ENCODE results near the gene FZD2.
"Not testable (repeated sequence)": the region's sequence is repeated elsewhere in the genome, so short reads cannot be mapped to it uniquely, and the experiment has no call there.

Gene FZD2

DNA sequence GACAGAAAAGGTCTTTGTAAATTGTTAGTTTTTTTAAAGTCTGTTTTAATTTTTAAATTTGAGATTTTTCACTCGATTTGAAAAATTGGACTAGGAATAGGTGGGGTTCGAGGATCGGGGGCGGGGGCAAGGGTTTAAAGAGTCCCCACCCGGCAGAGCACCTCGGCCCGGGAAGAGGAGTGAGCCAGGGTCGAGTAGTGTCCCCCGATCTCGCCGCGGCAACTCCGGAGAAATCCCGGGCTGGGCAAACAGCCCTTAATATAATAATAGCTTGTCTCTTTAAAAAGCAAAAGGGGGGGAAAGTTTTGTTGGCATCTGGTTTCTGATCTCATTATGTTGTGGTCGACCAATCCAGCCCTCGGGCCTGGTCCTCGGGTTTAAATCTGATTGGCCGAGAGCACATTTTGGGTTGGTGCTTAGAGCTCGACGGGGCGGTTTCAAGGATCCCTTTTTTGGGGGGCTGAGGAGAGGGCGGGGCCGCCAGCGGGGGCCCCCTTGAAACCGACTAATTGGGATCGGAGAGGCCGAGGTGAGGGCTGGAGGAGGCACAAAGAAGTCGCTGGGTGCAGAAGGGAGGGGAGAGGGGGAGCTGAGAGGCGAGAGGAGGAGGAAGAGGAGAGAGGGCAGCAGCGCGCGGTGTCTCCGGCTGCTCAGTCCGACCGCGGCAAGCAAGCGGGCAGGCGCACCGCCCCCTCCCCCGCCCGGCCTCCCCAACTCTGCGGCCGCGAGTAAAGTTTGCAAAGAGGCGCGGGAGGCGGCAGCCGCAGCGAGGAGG lies at the start of gene FZD2:
Gene FZD2, plus strand, starts transcription at position 653 of the 775 bp plus-strand sequence. CDS start 205 bp downstream, outside the sequence.
- DNase-seq: peak; percentile 53

DNA sequence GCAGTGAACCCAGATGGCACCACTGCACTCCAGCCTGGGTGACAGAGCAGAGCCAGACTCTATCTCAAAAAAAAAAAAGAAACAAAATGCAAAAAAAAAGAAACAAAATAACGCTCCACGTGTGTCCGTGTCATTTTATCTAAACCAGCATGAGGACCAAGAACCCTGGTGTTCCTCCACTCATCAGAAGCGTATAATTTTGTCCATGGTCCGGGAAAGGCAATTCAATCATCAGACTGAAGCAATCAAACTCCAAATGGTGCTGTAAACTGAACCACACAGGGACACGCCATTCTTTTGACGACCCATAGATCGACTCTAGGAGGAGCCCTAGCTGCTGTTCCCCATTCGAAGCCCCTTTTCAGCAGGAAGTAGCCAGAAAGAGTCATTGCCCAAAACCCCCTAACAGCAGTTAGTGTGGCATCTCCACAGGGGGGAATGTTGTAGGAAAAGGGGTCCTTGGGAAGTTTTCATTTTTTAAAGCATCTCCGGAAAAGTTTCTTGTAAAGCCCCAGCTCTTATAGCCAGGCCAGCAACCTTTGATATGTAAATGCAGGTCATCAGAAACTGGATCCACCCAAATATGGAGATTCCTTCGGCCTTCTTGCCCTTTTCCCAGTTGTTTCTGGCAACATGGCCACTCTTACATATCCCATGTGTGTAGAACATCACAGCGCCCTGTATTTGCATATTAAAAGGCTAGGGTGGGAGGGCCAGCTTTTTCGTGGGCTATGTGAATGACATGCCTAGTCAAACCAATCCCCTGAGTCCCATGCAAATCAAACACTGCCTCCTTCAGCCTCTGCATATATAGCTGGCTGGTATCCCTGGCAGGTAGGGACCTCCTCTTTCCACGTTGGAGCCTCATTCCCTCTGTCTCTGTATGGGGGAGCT lies 45.8 kb upstream of the FZD2 start:
- DNase-seq: not testable (repeated sequence)

DNA sequence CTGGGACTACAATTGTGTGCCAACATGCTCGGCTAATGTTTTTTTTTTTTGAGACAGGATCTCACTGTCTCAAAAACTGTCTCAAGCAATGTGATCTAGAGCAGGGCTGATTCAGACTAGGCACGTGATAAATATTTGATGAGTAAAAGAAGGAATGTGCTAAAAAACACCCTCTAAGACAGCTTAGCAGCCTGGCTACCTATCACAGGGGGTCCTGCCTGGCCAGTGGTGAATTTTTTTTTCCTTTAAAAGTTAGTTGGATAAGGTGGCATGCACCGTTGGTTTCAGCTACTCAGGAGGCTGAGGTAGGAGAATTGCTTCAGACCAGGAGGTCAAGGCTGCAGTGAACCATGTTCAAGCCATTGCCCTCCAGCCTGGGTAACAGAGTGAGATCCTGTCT lies 39.3 kb upstream of the FZD2 start:
- DNase-seq: no peak

GRCh38 chr17:44522883-44523671 lies 34.2 kb upstream of the FZD2 start:
- peak; percentile 26 for DNase-seq

DNA sequence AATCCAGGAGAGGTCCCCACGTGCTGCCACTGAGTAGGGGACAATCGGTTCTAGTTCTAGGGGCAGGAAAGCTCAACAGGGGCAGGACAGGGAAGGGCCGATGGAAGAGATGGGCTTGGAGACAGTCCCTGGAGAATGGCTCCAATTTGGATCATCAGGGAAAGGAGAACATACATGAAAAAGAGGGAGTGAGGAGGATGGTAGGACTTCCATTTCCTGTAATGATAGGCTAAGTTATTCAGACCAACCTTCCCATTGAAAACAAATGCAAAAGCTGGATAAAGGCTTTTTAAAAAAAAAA lies 33.7 kb upstream of the FZD2 start:
- no peak for DNase-seq

- DNase-seq: no peak
Observed at GRCh38 chr17:44527102-44527501, 30.2 kb upstream of the FZD2 start.

DNA sequence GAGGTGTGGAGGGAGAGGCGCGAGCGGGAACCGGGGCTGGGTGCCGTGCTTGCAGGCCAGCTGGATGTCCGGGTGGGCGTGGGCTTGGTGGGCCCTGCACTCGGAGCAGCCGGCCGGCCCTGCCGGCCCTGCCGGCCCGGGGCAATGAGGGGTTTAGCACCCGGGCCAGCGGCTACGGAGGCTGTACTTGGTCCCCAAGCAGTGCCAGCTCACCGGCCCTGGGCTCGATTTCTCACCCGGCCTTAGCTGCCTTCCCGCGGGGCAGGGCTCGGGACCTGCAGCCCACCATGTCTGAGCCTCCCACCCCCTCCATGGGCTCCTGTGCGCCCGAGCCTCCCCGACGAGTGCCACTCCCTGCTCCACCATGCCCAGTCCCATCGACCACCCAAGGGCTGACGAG lies 29.3 kb upstream of the FZD2 start:
- no peak for DNase-seq

DNA sequence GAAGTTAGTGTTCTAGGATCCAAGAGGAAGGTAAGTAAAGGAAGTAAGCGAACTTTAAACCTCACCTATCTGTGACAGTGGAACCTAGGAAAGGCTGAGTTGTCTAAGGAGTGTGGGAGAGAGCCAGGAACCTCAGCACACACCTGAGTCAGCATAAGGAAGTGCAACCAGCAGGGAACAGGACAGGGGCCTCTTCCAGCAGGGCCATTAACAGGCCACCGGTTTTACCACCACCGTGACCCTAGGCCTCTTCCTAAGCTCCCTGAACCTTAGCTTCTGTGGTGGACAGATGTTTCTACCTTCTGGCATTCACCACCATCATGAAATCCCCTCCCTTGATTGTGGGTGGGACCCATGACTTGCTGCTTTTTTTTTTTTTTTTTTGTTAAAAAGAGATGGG lies 27.4 kb upstream of the FZD2 start:
- no peak for DNase-seq

DNA sequence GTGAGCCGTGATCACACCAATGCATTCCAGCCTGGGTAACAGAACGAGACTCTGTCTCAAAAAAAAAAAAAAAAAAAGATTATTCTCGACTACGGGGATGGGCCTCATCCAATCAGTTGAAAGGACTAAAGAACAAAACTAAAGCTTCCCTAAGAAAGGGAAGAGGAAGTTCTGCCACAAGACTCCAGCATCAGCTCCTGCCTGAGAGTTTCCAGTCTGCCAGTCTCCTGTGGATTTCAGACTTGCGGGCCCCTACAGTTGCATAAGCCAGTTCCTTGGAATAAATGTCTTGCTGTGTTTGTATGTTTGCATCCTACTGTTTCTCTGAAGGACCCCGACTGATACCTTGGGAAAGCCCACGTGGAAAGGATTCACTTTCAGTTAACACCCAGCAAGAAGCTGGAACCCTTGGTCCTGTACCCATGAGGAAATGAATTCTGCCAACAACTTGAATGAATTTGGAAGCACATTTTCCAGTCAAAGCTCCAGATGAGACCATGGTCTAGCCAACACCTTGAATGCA lies 26.3 kb upstream of the FZD2 start:
- no peak for DNase-seq

DNA sequence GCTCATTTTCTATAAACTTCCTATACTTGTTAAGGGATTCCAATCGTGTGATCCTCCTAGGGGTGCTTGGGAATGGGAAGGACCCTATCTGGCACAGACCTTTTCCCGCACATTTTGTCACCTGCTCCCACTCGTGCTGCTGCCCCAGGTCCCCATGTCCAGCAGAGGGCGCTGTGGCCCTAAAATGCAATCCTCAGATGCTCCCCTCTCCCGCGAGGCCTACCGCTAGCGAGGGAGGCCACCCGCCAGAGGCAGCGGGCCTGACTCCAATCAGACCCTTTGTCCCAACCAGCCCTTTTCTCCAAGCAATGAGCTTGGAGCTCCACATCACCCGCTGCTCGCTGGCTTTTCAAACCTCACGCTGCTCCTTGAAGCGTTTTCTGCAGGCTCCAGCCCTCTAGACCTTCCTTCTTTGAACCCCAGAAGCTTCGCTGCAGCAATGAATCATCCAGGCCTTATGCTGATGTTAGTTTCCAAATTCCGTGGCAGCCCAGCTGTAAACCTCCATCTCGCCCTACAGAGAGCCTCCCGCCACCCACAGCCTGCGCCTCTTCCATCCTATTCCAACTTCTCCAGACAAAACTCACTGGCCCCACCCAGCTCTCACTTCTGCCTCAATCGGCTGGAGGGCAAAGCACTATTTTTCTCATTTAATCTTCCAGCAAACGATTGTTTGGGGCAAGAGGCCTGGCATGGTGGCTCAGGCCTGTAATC lies 23.6 kb upstream of the FZD2 start:
- peak; percentile 86 for DNase-seq

GRCh38 chr17:44536090-44536953 lies 21.0 kb upstream of the FZD2 start:
- DNase-seq: no peak

DNA sequence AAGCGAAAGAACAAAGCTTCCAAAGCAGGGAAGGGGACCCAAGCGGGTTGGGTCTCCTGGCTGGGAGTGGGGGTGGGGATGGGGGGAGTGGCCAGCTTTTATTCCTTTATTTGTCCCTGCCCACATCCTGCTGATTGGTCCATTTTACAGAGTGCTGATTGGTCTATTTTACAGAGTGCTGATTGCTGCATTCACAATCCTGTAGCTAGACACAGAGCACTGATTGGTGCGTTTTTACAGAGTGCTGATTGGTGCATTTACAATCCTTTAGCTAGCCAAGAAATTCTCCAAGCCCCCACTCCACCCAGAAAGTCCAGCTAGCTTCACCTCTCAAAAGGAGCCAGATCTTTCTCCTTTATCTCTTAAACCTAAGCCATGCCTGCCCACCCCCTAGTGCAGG lies 19.4 kb upstream of the FZD2 start:
- not testable (repeated sequence) for DNase-seq

GRCh38 chr17:44539673-44540072 lies 17.6 kb upstream of the FZD2 start:
- DNase-seq: no peak

DNA sequence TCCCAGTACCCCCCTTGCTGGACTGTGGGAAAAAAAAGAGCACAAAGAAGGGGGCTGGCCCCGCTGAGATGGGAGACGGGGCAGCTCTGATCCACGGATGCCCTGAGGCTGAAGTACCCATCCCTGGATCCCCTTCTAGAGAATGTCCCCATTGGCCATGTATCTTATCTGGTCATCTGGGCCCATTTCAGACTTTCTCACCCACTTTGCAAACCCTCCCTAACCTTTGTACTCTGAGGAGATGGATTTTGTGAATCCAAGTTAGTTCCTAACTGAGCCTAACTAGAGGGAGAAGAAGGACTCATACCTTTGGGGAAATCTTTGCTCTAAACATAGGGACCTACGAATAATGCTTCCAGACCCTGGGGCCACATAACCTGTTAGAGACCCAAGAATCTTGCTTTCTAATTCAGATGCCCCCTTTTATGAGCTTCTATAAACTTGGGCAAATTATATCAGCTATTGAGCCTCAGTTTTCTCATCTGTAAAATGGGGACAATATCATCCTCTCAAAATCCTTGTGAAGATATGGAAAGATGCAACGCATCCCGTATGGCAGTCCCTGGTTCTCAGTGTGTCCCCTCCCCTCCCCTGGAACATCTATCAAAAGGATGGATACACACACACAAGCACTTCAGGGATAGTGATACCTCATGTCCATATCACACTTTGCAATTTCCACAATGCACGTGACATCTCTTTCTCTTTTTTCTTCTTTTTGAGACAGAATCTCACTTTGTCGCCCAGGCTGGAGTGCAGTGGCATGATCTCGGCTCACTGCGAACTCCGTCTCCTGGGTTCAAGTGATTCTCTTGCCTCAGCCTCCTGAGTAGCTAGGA lies 16.8 kb upstream of the FZD2 start:
- DNase-seq: no peak

DNA sequence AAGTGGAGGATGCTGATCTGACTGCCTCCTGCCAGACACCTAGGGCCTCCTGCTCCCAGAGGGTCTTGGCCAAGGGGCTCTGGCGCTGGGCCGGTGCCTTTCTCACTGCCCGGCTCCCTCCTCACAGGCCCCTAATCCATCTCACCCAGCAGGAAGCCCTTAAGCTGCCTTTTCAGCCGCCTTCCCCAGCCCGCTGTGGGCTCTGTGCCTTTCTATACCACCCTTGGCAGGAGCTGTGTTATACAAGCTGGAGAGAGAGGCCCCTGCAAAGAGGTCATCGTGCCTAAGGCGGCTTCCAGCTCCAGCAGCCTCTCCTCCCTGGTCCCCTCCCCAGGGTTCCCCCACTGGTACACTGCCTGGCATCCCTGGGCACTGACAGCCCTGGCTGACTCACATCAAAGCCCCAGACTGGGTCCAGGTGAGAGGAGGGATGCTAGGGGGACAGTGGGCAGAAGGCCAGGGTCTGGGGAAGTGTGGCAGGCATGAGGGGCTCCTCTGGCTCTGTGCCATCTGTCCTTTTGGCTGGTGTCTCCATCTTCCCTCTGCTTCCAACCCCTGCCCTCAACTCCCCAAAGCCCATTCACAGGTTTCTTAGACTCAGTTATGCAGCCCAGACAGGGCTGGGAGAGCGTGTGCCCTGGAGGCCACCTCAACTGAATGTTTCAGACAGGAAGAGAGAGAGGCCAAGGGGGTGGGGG lies 15.3 kb upstream of the FZD2 start:
- DNase-seq: no peak

DNA sequence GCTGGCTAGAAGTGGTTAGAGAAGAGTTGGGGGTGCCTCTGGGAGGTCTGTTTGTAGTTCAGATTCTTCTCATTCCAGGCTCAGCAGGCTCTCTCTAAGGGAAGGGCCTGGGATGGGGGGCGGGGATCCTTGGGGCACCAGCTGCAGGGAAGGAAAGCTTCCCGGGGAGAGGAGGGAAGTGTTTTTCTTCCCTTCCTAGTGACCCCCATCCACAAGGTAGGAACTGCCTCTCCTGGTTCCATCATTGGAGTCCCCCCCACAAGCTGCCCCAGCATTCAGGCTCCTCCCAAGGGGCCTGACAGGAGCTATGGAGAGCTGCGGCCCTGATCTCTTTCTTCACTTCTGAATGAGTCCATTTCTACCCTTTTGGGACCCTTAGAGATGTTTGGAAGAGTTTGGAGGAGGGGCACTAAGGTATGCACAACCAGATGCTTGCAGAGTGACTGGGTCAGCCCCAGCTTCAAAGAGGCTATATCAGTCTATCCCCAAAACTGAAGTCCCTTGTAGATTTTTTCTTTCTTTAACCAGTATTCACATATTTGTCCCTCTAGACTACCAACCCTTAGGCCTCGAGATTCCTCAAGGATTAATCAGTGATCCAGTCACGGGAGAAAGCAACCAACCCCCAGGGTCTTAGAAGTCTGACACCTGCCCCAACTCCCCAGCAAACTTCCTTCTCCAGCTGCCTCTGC lies 13.9 kb upstream of the FZD2 start:
- DNase-seq: no peak

- DNase-seq: no peak
Observed at GRCh38 chr17:44543905-44544523, 13.3 kb upstream of the FZD2 start.

DNA sequence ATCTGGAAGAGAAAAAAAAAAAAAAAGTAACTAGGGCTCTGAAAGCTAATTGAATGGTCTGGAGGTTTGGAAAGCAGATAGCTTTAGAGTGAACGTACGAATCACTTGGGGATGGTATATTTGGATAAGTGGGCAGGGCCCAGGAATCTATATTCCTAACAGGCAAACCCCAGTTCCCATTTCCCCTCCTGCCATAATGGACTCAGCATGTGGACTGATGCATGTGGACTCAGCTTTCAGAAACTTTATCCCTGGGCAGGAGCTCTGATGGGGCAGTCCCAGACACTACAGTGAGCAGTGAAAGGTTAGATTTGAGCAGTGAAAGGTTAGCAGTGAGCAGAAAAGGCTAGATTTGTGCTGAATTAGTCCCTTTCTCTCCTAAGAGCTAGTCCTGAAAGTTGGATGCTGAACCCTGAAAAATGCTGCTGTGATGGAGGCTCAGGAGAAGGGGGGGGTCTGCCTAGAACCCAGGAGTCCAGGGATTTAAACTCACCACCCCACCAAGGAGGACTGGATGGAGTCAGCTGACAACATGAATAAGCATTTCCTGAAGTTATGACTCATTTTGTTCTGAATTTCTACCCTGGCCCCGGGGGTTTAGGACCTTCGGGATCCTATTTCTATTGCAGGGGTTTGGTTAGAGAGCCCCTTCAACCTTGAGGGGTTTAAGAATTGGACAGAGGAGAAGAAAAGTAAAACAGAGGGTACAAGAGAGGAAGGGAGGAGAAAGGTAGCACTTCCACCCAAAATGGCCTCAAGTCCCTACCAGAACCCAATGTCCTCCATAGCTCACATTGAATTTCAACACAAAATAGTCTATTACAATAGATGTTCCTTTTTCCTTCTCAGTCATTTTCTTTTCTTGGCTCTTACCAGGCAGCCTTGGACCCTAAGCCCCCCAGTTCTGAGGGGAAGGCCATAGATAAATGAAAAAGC lies 10.3 kb upstream of the FZD2 start:
- no peak for DNase-seq

All from activated gamma-delta T cell treated with Interleukin-2 at 50 U/mL for 16 hours (primary cell).